Thymus (tissue), 11 donors: ENCODE results near the gene SLC5A9. TPM values are rescaled to one million over a fixed set of nuclear protein-coding genes. Genes with fewer than 3 reads are reported as not detected.

Source experiments
- DNase-seq, 9 donors: peaks; one replicate each; pipeline ENCODE4 v3.0.0-alpha.2; 2013; ENCODE audit warnings: low spot score in 9 of 9, low read depth in 6 of 9, missing footprints in 1 of 9
- H3K27ac ChIP-seq, 2 donors: one replicate each; pipeline ENCODE4 v1.5.1; 2013; ENCODE audit warnings: control low read depth in 1 of 2, low read depth in 1 of 2, low read length in 1 of 2, mild to moderate bottlenecking in 1 of 2, moderate library complexity in 1 of 2
- H3K27me3 ChIP-seq, 2 donors: one replicate each; pipeline ENCODE4 v1.5.1; 2013; ENCODE audit warnings: low read length in 1 of 2; ENCODE audit not compliant: control insufficient read depth in 2 of 2, insufficient read depth in 1 of 2
- H3K36me3 ChIP-seq, 2 donors: one replicate each; pipeline ENCODE4 v1.5.1; 2013; ENCODE audit warnings: low read length in 1 of 2, mild to moderate bottlenecking in 1 of 2, moderate library complexity in 1 of 2; ENCODE audit not compliant: control insufficient read depth in 2 of 2, insufficient read depth in 2 of 2
- H3K4me1 ChIP-seq, 2 donors: one replicate each; pipeline ENCODE4 v1.5.1; 2013; ENCODE audit warnings: low read length in 2 of 2; ENCODE audit not compliant: control insufficient read depth in 2 of 2, insufficient read depth in 2 of 2
- H3K4me3 ChIP-seq, 2 donors: one replicate each; pipeline ENCODE4 v1.5.1; 2013; ENCODE audit warnings: low read length in 2 of 2, control low read depth in 1 of 2, mild to moderate bottlenecking in 1 of 2
- H3K9me3 ChIP-seq, 2 donors: one replicate each; pipeline ENCODE4 v1.5.1; 2013; ENCODE audit warnings: low read length in 1 of 2, mild to moderate bottlenecking in 1 of 2; ENCODE audit not compliant: control insufficient read depth in 2 of 2, insufficient read depth in 1 of 2
- WGBS: extraction: QIAGEN DNeasy Blood & Tissue Kit; methylation state at CpG from one replicate; pipeline ENCODE4 v1.1.7; 2013; 5-methylcytosine and 5-hydroxymethylcytosine counted together
- polyA plus RNA-seq: library from polyadenylated mRNA; stranded (reverse); fragments of 200-250 nt; gene quantifications from one replicate; pipeline ENCODE4 v1.2.3, GENCODE V29; 2013
- total RNA-seq: library from RNA; stranded (reverse); fragments of 120-200 nt; gene quantifications from one replicate; pipeline ENCODE4 v1.2.4, GENCODE V29; 2013
- donor health status: healthy.

SLC5A9 gene
- total and polyA plus RNA-seq, 2 donors: 0.05 to 0.78 TPM

GRCh38 chr1:48196237-48196636 lies 26.3 kb upstream of the SLC5A9 start:
- no peak overlapping the region for H3K4me3 ChIP-seq
- WGBS: 29% methylated on average over 5 of the region's 7 CpGs

GRCh38 chr1:48198970-48199369 lies 23.5 kb upstream of the SLC5A9 start:
- no peaks in the 10 kb centered on the region for H3K9me3 ChIP-seq
- no peaks in the 10 kb centered on the region for H3K36me3 ChIP-seq
- H3K4me3 ChIP-seq: no peak overlapping the region
- H3K4me1 ChIP-seq: no peaks in the 10 kb centered on the region
- no peaks in the 10 kb centered on the region for H3K27me3 ChIP-seq
- H3K27ac ChIP-seq: no peak overlapping the region
- DNase-seq: no peak
- WGBS: 83% methylated on average over 3 of the region's 3 CpGs

More at GRCh38 chr1:48196237-48196636, 26.3 kb upstream of the SLC5A9 start:
- Histone ChIP-seq H3K27ac (no peak overlapping the region), H3K4me1 (no peaks in the 10 kb centered on the region), H3K36me3 (no peaks in the 10 kb centered on the region), H3K9me3 (no peaks in the 10 kb centered on the region), H3K27me3 (no peaks in the 10 kb centered on the region)
- no peak for DNase-seq

GRCh38 chr1:48200166-48200900 lies 22.2 kb upstream of the SLC5A9 start:
- H3K9me3 ChIP-seq: no peaks in the 10 kb centered on the region
- no peak overlapping the region for H3K4me3 ChIP-seq
- 85% methylated on average over 3 of the region's 3 CpGs for WGBS
- no peaks in the 10 kb centered on the region for H3K36me3 ChIP-seq
- no peak for DNase-seq
- no peak overlapping the region for H3K27ac ChIP-seq
- H3K4me1 ChIP-seq: no peaks in the 10 kb centered on the region
- H3K27me3 ChIP-seq: no peaks in the 10 kb centered on the region

GRCh38 chr1:48202030-48202752 lies 20.3 kb upstream of the SLC5A9 start:
- H3K9me3 ChIP-seq: no peaks in the 10 kb centered on the region
- no peaks in the 10 kb centered on the region for H3K36me3 ChIP-seq
- H3K27ac ChIP-seq: no peak overlapping the region
- 40% methylated on average over 7 of the region's 7 CpGs for WGBS
- DNase-seq: peak in 6 of 9 donors; percentile 20 to 58 (median 24)
- H3K4me3 ChIP-seq: no peak overlapping the region
- H3K4me1 ChIP-seq: no peaks in the 10 kb centered on the region
- no peaks in the 10 kb centered on the region for H3K27me3 ChIP-seq

GRCh38 chr1:48203287-48203900 lies 19.1 kb upstream of the SLC5A9 start:
- Histone ChIP-seq H3K9me3 (no peaks in the 10 kb centered on the region), H3K27me3 (no peaks in the 10 kb centered on the region), H3K4me3 (no peak overlapping the region), H3K27ac (no peak overlapping the region), H3K4me1 (no peaks in the 10 kb centered on the region), H3K36me3 (no peaks in the 10 kb centered on the region)
- DNase-seq: peak in 2 of 9 donors; percentile 9 to 22
- 84% methylated on average over 3 of the region's 3 CpGs for WGBS

GRCh38 chr1:48205522-48205921 lies 17.0 kb upstream of the SLC5A9 start:
- Histone ChIP-seq H3K27me3 (no peaks in the 10 kb centered on the region), H3K36me3 (no peaks in the 10 kb centered on the region), H3K4me3 (no peak overlapping the region), H3K9me3 (no peaks in the 10 kb centered on the region), H3K27ac (no peak overlapping the region), H3K4me1 (no peaks in the 10 kb centered on the region)
- no peak for DNase-seq
- 96% methylated on average over 5 of the region's 5 CpGs for WGBS

GRCh38 chr1:48206371-48206770 lies 16.1 kb upstream of the SLC5A9 start:
- WGBS: 93% methylated on average over 5 of the region's 5 CpGs

GRCh38 chr1:48207131-48207530 lies 15.4 kb upstream of the SLC5A9 start:
- no peaks in the 10 kb centered on the region for H3K27me3 ChIP-seq
- 92% methylated on average over 3 of the region's 3 CpGs for WGBS
- no peak overlapping the region for H3K4me3 ChIP-seq
- DNase-seq: no peak
- H3K9me3 ChIP-seq: no peaks in the 10 kb centered on the region
- H3K27ac ChIP-seq: no peak overlapping the region
- H3K36me3 ChIP-seq: no peaks in the 10 kb centered on the region
- H3K4me1 ChIP-seq: no peaks in the 10 kb centered on the region

More at GRCh38 chr1:48206371-48206770, 16.1 kb upstream of the SLC5A9 start:
- no peaks in the 10 kb centered on the region for H3K4me1 ChIP-seq
- no peak for DNase-seq
- H3K9me3 ChIP-seq: no peaks in the 10 kb centered on the region
- H3K27ac ChIP-seq: no peak overlapping the region
- H3K27me3 ChIP-seq: no peaks in the 10 kb centered on the region
- H3K4me3 ChIP-seq: no peak overlapping the region
- H3K36me3 ChIP-seq: no peaks in the 10 kb centered on the region

GRCh38 chr1:48207536-48208075 lies 14.9 kb upstream of the SLC5A9 start:
- no peaks in the 10 kb centered on the region for H3K27me3 ChIP-seq
- H3K36me3 ChIP-seq: no peaks in the 10 kb centered on the region
- H3K4me1 ChIP-seq: no peaks in the 10 kb centered on the region
- DNase-seq: no peak
- H3K9me3 ChIP-seq: no peaks in the 10 kb centered on the region
- WGBS: 79% methylated on average over 3 of the region's 3 CpGs
- H3K4me3 ChIP-seq: no peak overlapping the region
- no peak overlapping the region for H3K27ac ChIP-seq
